ENCODE measurements around the gene NAXE.
"Not testable (repeated sequence)": the region's sequence is repeated elsewhere in the genome, so short reads cannot be mapped to it uniquely, and the experiment has no call there.

NAXE gene

DNA sequence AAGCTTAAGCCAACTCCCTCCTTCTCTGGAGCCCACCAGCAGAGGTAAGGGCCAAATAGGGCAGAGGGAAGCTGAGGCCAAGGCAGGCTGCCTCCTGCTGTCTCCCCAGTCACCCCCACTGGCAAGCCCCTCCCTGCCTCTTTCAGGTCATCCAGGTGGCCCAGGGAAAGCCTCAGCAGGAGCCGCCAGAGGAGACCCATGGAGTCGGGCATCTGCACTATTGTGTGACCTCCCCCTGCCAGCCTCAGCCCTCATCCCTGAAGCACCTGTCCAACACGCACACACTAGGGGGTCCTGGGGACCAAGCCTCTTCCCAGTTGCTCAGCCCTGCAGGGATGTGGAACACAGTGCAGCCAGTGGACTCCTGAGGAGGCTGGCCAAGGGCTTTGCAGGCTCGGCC, 5.3 kb upstream of the NAXE start:
- Histone ChIP-seq H3K4me1 (ENCODE audit: insufficient read depth, low read length) (peaks cover 20% of the 10 kb centered on the region; the same call in 1 of the 2 replicates), H3K27ac (ENCODE audit: low read length) (no peak overlapping the region), H3K4me3 (ENCODE audit: low read length) (no peak overlapping the region), H3K36me3 (ENCODE audit: insufficient read depth, low read depth, low read length) (no peaks in the 10 kb centered on the region), H3K9me3 (ENCODE audit: insufficient read depth, low read depth, low read length) (no peaks in the 10 kb centered on the region), H3K27me3 (ENCODE audit: insufficient read depth, low read length) (peaks cover 7% of the 10 kb centered on the region; the same call in 1 of the 2 replicates), H3K9ac (ENCODE audit: low read depth, low read length) (no peak overlapping the region)

DNA sequence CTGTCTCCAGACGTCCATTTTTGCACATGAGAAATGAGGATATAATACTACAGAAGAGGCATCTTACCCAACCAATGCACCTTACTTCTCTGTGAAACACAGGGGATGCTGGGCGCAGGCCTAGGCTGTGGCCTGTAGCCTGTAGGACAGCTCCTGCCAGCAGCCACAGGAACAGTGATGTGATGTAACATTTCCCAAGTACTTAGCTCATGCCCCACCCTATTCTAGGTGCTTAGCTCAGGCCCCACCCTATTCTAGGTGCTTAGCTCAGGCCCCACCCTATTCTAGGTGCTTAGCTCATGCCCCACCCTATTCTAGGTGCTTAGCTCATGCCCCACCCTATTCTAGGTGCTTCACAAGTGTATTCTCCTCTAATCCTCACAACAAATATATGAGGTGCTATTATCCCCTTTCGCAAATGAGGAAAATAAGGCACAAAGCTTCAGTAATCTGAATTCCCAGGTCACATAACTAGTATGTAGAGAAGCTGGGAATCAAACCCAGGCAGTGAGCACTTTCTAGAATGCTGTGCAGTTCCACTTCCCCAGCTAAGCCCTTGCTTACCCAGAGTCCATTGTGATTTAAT, 4.6 kb upstream of the NAXE start:
- peaks cover 21% of the 10 kb centered on the region; the same call in 1 of the 2 replicates for H3K4me1 ChIP-seq (ENCODE audit: insufficient read depth, low read length)
- no peaks in the 10 kb centered on the region for H3K36me3 ChIP-seq (ENCODE audit: insufficient read depth, low read depth, low read length)
- no peak overlapping the region for H3K4me3 ChIP-seq (ENCODE audit: low read length)

DNA sequence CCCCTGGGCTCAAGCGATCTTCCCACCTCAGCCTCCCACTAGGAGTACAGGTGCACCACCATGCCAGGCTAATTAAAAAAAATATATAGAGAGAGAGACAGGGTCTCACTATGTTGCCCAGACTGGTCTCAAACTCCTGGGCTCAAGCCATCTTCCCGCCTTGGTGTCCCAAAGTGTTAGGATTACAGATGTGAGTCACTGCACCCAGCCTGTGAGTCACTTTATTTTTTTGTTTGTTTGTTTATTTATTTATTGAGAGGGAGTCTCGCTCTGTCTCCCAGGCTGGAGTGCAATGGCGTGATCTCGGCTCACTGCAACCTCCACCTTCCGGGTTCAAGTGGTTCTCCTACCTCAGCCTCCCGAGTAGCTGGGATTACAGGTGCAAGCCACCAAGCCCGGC, 3.6 kb upstream of the NAXE start:
- H3K4me3 ChIP-seq (ENCODE audit: low read length); H3K9me3 ChIP-seq (ENCODE audit: insufficient read depth, low read depth, low read length); H3K9ac ChIP-seq (ENCODE audit: low read depth, low read length); H3K27me3 ChIP-seq (ENCODE audit: insufficient read depth, low read length); H3K36me3 ChIP-seq (ENCODE audit: insufficient read depth, low read depth, low read length); H3K27ac ChIP-seq (ENCODE audit: low read length): not testable (repeated sequence)
- H3K4me1 ChIP-seq (ENCODE audit: insufficient read depth, low read length): peaks cover 23% of the 10 kb centered on the region; the same call in 1 of the 2 replicates

More for the DNA sequence above, 4.6 kb upstream of the NAXE start:
- H3K27me3 ChIP-seq (ENCODE audit: insufficient read depth, low read length): peaks cover 7% of the 10 kb centered on the region; the same call in 1 of the 2 replicates
- H3K9me3 ChIP-seq (ENCODE audit: insufficient read depth, low read depth, low read length): no peaks in the 10 kb centered on the region
- H3K9ac ChIP-seq (ENCODE audit: low read depth, low read length): no peak overlapping the region
- no peak overlapping the region for H3K27ac ChIP-seq (ENCODE audit: low read length)

DNA sequence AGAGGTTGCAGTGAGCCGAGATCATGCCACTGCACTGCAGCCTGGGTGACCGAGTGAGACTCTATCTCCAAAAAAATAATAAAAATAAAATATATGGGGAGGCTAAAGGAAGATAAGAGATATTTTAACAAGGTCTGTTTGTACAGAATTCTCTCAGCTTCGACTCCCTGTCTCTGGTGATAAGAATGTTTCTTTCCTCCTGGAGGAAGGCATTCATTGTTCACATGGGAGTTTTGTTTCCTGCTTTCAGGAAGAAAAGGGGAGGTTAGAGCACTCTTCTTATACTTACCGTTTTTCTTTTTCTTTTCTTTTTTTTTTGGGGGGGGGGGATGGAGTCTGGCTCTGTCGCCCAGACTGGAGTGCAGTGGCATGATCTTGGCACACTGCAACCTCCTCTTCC, 2.0 kb upstream of the NAXE start:
- no peak overlapping the region for H3K9ac ChIP-seq (ENCODE audit: low read depth, low read length)
- H3K27me3 ChIP-seq (ENCODE audit: insufficient read depth, low read length): peaks cover 7% of the 10 kb centered on the region; the same call in 1 of the 2 replicates
- no peaks in the 10 kb centered on the region for H3K9me3 ChIP-seq (ENCODE audit: insufficient read depth, low read depth, low read length)
- peaks cover 21% of the 10 kb centered on the region for H3K36me3 ChIP-seq (ENCODE audit: insufficient read depth, low read depth, low read length)
- no peak overlapping the region for H3K4me3 ChIP-seq (ENCODE audit: low read length)
- H3K4me1 ChIP-seq (ENCODE audit: insufficient read depth, low read length): peaks cover 14% of the 10 kb centered on the region; the same call in 1 of the 2 replicates
- no peak overlapping the region for H3K27ac ChIP-seq (ENCODE audit: low read length)

DNA sequence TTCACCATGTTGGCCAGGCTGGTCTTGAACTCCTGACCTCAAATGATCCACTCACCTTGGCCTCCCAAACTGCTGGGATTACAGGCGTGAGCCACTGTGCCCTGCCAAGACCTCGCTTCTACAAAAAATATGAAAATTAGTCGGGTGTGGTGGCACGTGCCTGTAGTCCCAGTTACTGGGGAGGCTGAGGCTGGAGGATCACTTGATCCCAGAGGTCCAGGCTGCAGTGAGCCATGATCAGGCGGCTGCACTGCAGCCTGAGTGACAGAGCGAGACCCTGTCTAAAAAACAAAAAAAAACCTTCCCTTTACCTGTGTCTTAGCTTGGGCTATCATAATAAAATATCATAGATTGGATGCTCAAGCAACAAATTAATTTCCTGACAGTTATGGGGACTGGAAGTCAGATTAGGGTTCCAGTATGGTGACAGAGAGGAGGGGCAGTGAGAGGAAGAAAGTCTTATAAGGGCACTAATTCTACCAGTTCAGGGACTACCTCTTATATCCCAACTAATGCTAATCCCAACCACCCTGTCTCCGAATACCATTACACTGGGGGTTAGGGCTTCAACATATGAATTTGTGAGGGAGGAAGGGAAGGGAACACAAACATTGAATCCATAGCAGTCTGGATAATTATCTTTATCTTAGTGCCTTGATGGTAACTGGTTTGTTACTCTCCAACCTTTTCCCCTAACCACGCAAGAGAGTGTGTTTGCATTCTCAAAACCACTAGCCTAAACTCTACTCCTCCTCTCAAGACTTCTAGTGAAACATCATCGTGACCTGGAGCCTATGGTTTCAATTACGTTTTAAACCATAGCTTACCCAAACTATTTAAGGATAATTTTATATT, 1.0 kb upstream of the NAXE start:
- Histone ChIP-seq H3K27me3 (ENCODE audit: insufficient read depth, low read length) (peaks cover 5% of the 10 kb centered on the region; the same call in 1 of the 2 replicates), H3K4me1 (ENCODE audit: insufficient read depth, low read length) (peaks cover 11% of the 10 kb centered on the region; the same call in 1 of the 2 replicates), H3K4me3 (ENCODE audit: low read length) (peak overlapping the region; percentile 78), H3K27ac (ENCODE audit: low read length) (no peak overlapping the region), H3K9ac (ENCODE audit: low read depth, low read length) (peak overlapping the region; percentile 84; the same call in 1 of the 2 replicates), H3K9me3 (ENCODE audit: insufficient read depth, low read depth, low read length) (no peaks in the 10 kb centered on the region), H3K36me3 (ENCODE audit: insufficient read depth, low read depth, low read length) (peaks cover 31% of the 10 kb centered on the region)

DNA sequence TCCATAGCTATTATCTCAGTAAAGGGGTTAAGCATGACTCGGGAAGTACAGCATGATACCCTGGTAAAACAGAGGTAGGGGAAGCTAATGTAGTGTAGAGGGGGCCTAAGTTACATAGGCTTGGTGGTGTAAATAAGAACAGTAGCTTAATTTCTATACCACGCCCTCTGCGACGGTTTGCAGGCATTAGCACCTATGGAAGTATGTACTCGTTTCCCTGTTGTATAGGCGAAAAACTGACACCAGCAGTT, 470 bp upstream of the NAXE start:
- Histone ChIP-seq H3K27me3 (ENCODE audit: insufficient read depth, low read length) (no peaks in the 10 kb centered on the region), H3K27ac (ENCODE audit: low read length) (peak overlapping the region; percentile 91), H3K4me3 (ENCODE audit: low read length) (peak overlapping the region; percentile 78), H3K9me3 (ENCODE audit: insufficient read depth, low read depth, low read length) (no peaks in the 10 kb centered on the region), H3K9ac (ENCODE audit: low read depth, low read length) (peak overlapping the region; percentile 84), H3K36me3 (ENCODE audit: insufficient read depth, low read depth, low read length) (peaks cover 36% of the 10 kb centered on the region), H3K4me1 (ENCODE audit: insufficient read depth, low read length) (peaks cover 11% of the 10 kb centered on the region; the same call in 1 of the 2 replicates)

DNA sequence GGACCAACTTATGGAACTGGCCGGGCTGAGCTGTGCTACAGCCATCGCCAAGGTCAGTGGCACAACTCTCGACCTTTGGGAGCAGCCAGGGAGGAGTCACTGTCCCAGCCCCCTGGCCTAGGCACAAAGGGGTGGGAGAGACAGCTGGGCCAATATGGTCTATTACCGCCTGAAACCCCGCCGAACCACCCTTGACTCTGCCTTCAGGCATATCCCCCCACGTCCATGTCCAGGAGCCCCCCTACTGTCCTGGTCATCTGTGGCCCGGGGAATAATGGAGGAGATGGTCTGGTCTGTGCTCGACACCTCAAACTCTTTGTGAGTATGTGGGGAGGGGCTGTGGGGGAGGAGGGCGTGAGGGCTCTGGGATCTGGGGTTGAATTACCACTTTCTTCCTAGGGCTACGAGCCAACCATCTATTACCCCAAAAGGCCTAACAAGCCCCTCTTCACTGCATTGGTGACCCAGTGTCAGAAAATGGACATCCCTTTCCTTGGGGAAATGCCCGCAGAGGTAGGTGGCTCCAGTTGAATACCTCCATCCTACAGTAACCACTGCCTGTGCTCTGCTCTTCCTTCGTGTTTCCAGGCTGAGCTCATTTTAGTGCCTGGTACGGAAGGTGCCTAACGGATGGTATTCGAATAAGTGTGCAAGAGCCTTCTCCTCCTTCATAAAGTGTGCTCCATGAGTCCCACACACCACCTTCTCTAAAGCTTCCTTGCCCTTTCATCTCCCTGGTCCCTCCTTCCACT, 758 bp downstream of the NAXE start:
- Histone ChIP-seq H3K4me3 (ENCODE audit: low read length) (peak overlapping the region; percentile 78), H3K4me1 (ENCODE audit: insufficient read depth, low read length) (peaks cover 11% of the 10 kb centered on the region; the same call in 1 of the 2 replicates), H3K27me3 (ENCODE audit: insufficient read depth, low read length) (no peaks in the 10 kb centered on the region), H3K9me3 (ENCODE audit: insufficient read depth, low read depth, low read length) (no peaks in the 10 kb centered on the region), H3K36me3 (ENCODE audit: insufficient read depth, low read depth, low read length) (peaks cover 48% of the 10 kb centered on the region), H3K27ac (ENCODE audit: low read length) (no peak overlapping the region), H3K9ac (ENCODE audit: low read depth, low read length) (peak overlapping the region; percentile 84)

DNA sequence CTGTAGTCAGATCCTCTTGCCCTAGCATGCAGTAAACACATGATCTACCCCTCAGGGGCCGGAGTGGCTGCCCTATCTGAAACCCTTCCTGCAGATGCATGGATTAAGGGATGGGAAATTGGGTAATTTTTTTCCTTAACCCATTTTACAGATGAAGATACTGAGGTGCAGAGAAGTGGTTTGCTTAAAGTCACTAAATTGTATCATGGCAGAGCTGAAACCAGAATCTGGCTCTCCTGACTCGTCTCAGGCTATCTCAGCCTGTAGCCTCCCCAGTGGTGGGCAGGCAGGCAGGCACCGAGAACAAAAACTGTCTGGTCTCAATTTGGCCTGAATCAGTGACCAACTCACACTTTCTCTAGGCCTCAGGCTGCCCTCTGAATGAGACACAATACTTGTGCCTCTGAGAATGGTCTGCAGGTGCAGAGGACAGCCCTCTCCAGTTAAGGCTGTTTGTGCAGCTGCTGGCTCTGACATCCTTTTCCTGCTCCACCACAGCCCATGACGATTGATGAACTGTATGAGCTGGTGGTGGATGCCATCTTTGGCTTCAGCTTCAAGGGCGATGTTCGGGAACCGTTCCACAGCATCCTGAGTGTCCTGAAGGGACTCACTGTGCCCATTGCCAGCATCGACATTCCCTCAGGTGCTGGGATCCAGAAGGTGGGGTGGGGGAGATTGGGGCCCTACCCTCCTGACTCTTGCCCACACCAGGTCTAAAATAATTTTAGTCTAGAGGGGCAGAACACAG, 1.5 kb downstream of the NAXE start:
- Histone ChIP-seq H3K4me3 (ENCODE audit: low read length) (peak overlapping the region; percentile 78; the same call in 1 of the 2 replicates), H3K9ac (ENCODE audit: low read depth, low read length) (peak overlapping the region; percentile 84; the same call in 1 of the 2 replicates), H3K27ac (ENCODE audit: low read length) (no peak overlapping the region), H3K9me3 (ENCODE audit: insufficient read depth, low read depth, low read length) (no peaks in the 10 kb centered on the region), H3K27me3 (ENCODE audit: insufficient read depth, low read length) (no peaks in the 10 kb centered on the region), H3K36me3 (ENCODE audit: insufficient read depth, low read depth, low read length) (peaks cover 56% of the 10 kb centered on the region), H3K4me1 (ENCODE audit: insufficient read depth, low read length) (peaks cover 11% of the 10 kb centered on the region; the same call in 1 of the 2 replicates)

DNA sequence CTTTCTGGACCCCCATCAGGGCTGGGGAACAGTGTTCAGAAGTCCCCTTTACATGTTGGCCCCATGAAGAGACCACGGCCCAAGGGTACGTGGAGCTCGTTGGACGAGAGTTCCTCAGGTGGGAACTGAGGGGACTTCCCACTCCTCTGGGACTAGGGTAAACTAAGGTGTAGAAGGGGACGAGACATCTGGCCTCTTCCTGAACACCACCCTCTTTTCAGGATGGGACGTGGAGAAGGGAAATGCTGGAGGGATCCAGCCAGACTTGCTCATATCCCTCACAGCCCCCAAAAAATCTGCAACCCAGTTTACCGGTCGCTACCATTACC, 2.0 kb downstream of the NAXE start:
- peaks cover 11% of the 10 kb centered on the region; the same call in 1 of the 2 replicates for H3K4me1 ChIP-seq (ENCODE audit: insufficient read depth, low read length)
- H3K36me3 ChIP-seq (ENCODE audit: insufficient read depth, low read depth, low read length): peaks cover 61% of the 10 kb centered on the region
- H3K4me3 ChIP-seq (ENCODE audit: low read length): no peak overlapping the region
- H3K9me3 ChIP-seq (ENCODE audit: insufficient read depth, low read depth, low read length): no peaks in the 10 kb centered on the region
- H3K27me3 ChIP-seq (ENCODE audit: insufficient read depth, low read length): no peaks in the 10 kb centered on the region
- H3K27ac ChIP-seq (ENCODE audit: low read length): no peak overlapping the region
- no peak overlapping the region for H3K9ac ChIP-seq (ENCODE audit: low read depth, low read length)

DNA sequence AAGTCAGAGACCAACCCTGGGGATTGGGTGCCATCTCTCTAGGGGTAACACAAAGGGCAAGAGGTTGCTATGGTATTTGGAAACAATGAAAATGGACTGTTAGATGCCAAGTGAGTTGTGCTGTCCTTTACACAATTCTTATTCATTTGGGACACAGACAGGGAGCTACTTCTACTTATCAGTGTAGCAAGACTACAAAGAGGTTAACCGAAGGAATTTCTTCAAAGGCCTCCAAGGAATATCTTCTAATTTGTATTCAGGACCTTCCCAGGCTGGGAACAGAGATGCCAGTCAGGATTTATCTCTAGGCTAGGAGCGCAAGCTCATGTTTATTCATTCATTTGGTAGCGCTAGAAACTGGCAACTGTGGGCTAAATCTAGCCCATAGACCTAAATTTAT, 2.6 kb downstream of the NAXE start:
- Histone ChIP-seq H3K9me3 (ENCODE audit: insufficient read depth, low read depth, low read length) (no peaks in the 10 kb centered on the region), H3K4me1 (ENCODE audit: insufficient read depth, low read length) (peaks cover 11% of the 10 kb centered on the region; the same call in 1 of the 2 replicates), H3K27me3 (ENCODE audit: insufficient read depth, low read length) (no peaks in the 10 kb centered on the region), H3K27ac (ENCODE audit: low read length) (no peak overlapping the region), H3K36me3 (ENCODE audit: insufficient read depth, low read depth, low read length) (peaks cover 67% of the 10 kb centered on the region), H3K9ac (ENCODE audit: low read depth, low read length) (no peak overlapping the region), H3K4me3 (ENCODE audit: low read length) (no peak overlapping the region)

DNA sequence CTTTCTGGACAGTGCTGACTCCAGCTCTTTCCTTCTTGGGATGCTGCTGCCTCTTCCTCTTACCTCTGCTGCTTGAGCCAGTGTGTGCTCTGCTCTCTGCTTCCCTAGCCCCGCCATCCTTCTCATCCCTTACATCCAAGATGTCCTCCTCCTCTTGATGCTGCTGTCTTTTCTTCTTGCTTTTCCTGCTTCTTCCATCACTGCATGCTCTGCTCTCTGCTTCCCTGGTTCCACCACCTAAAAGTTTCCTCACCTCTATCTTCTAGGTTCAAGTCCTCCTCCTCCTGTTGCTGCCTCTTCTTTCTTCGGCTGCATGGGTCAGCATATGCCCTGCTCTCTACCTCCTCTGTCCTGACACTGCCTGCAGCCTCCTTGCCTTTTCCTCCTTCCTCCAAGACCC, 3.4 kb downstream of the NAXE start:
- H3K4me3 ChIP-seq (ENCODE audit: low read length): no peak overlapping the region
- no peak overlapping the region for H3K9ac ChIP-seq (ENCODE audit: low read depth, low read length)
- no peaks in the 10 kb centered on the region for H3K27me3 ChIP-seq (ENCODE audit: insufficient read depth, low read length)
- peaks cover 11% of the 10 kb centered on the region; the same call in 1 of the 2 replicates for H3K4me1 ChIP-seq (ENCODE audit: insufficient read depth, low read length)
- peaks cover 68% of the 10 kb centered on the region for H3K36me3 ChIP-seq (ENCODE audit: insufficient read depth, low read depth, low read length)
- H3K9me3 ChIP-seq (ENCODE audit: insufficient read depth, low read depth, low read length): no peaks in the 10 kb centered on the region
- no peak overlapping the region for H3K27ac ChIP-seq (ENCODE audit: low read length)
